Endothelial cell of umbilical vein (primary cell): ENCODE measurements around the gene GRID2. TPM values are rescaled to one million over a fixed set of nuclear protein-coding genes. Genes with fewer than 3 reads are reported as not detected.

Source experiments
- BruUV-seq: library from RNA; stranded (reverse); fragments of 400-500 nt; replicated peaks from 2 replicates; lab custom pipeline; 2021; lab: Mats Ljungman, UMichigan
- CTCF ChIA-PET: fragments of 300-600, 350-600 bp; sonication (Branson Sonifier 250); formaldehyde crosslinking; loops from one replicate; lab custom pipeline; 2021; ENCODE audit warnings: antibody characterized with exemption, inconsistent platforms; lab: Charles Lee
- POLR2A ChIA-PET: fragments of 300-600, 350-600 bp; sonication (Branson Sonifier 250); formaldehyde crosslinking; loops from one replicate; lab custom pipeline; 2021; ENCODE audit warnings: antibody characterized with exemption, inconsistent platforms; lab: Charles Lee
- DNase-seq: peaks from one replicate; pipeline ENCODE4 v3.0.0-alpha.2; 2011; ENCODE audit warnings: low read depth, low spot score
- FAIRE-seq: peaks from 2 replicates; lab custom pipeline; 2011; peaks lifted over from hg19 to GRCh38; lab: Jason Lieb, UNC
- H2AFZ ChIP-seq: 2 replicates; pipeline ENCODE4 v1.6.0; 2012; ENCODE audit warnings: low read depth, low read length, control low read depth, inconsistent platforms
- H3K27ac ChIP-seq: 2 replicates; pipeline ENCODE4 v1.5.1; 2011; ENCODE audit warnings: low read depth, mild to moderate bottlenecking, control low read depth, low read length, moderate library complexity; ENCODE audit not compliant: insufficient read depth
- H3K27me3 ChIP-seq, 2 experiments: 2 replicates each; pipeline versions ENCODE4 v1.6.0 to v1.6.1; 2011; ENCODE audit warnings: low read length in 2 of 2, mixed read lengths in 1 of 2; ENCODE audit not compliant: control insufficient read depth in 2 of 2, insufficient read depth in 2 of 2
- H3K36me3 ChIP-seq, 2 experiments: 2 replicates in 1 of 2; 3 replicates in 1 of 2; pipeline ENCODE4 v1.5.1; 2011; ENCODE audit warnings: low read length in 2 of 2, mild to moderate bottlenecking in 1 of 2, moderate library complexity in 1 of 2; ENCODE audit not compliant: control insufficient read depth in 2 of 2, insufficient read depth in 2 of 2; ENCODE audit errors: extremely low read depth in 1 of 2
- H3K4me1 ChIP-seq: 3 replicates; pipeline ENCODE4 v1.5.1; 2011; ENCODE audit warnings: mild to moderate bottlenecking, low read length; ENCODE audit not compliant: control insufficient read depth, insufficient read depth; ENCODE audit errors: extremely low read depth
- H3K4me2 ChIP-seq: 2 replicates; pipeline ENCODE4 v1.6.1; 2011; ENCODE audit warnings: low read length, control low read depth, mixed read lengths; ENCODE audit not compliant: insufficient read depth
- H3K4me3 ChIP-seq, 3 experiments: fragments of 200-600 bp in 1 of 3; sonication (generic), shearing (Covaris generic) in 1 of 3; replicated peaks in 1 of 3; 2 replicates each; pipeline ENCODE4 v1.5.1; 2011 to 2016; ENCODE audit warnings: control low read depth in 3 of 3, low read length in 3 of 3, mild to moderate bottlenecking in 2 of 3, inconsistent platforms in 1 of 3, low read depth in 1 of 3, moderate library complexity in 1 of 3; ENCODE audit not compliant: insufficient read depth in 1 of 3
- H3K79me2 ChIP-seq: 2 replicates; pipeline ENCODE4 v1.6.0; 2012; ENCODE audit warnings: low read length, inconsistent platforms; ENCODE audit not compliant: control insufficient read depth, insufficient read depth
- H3K9ac ChIP-seq: replicated peaks from 2 replicates; pipeline ENCODE3; 2011; ENCODE audit warnings: low read length, control low read depth; ENCODE audit not compliant: insufficient read depth; ENCODE audit errors: extremely low read depth
- H3K9me1 ChIP-seq: replicated peaks from 3 replicates; pipeline ENCODE4 v1.6.0; 2011; ENCODE audit warnings: mild to moderate bottlenecking, low read length; ENCODE audit not compliant: control insufficient read depth, insufficient read depth; ENCODE audit errors: extremely low read depth
- H3K9me3 ChIP-seq: replicated peaks from 2 replicates; pipeline ENCODE4 v1.5.1; 2012; ENCODE audit warnings: low read length, inconsistent platforms; ENCODE audit not compliant: control insufficient read depth, insufficient read depth
- H4K20me1 ChIP-seq: replicated peaks from 2 replicates; pipeline ENCODE3; 2011; ENCODE audit warnings: mild to moderate bottlenecking, low read length; ENCODE audit not compliant: control insufficient read depth, insufficient read depth; ENCODE audit errors: extremely low read depth
- EZH2 ChIP-seq: IDR thresholded peaks from 2 replicates; pipeline ENCODE4 v1.6.1; 2012; ENCODE audit warnings: borderline replicate concordance, low read depth, mild to moderate bottlenecking, moderate library complexity, low read length, inconsistent platforms; ENCODE audit not compliant: severe bottlenecking
- FOS ChIP-seq: IDR thresholded peaks from 2 replicates; pipeline ENCODE4 v1.6.1; 2011; ENCODE audit warnings: mild to moderate bottlenecking, low read length, moderate library complexity, borderline replicate concordance; ENCODE audit not compliant: insufficient read depth
- GATA2 ChIP-seq: IDR thresholded peaks from 2 replicates; pipeline ENCODE4 v1.7.0; 2011; ENCODE audit warnings: low read depth, mild to moderate bottlenecking, moderate library complexity, mixed read lengths, low read length; ENCODE audit not compliant: insufficient read length, insufficient read depth
- JUN ChIP-seq: IDR thresholded peaks from 2 replicates; pipeline ENCODE4 v1.6.1; 2011; ENCODE audit warnings: borderline replicate concordance, low read depth; ENCODE audit not compliant: insufficient read length, insufficient read depth
- MYC ChIP-seq: IDR thresholded peaks from one replicate; pipeline ENCODE4 v1.6.1; 2011; ENCODE audit warnings: mild to moderate bottlenecking, low read depth, low read length
- POLR2A ChIP-seq: IDR thresholded peaks from 2 replicates; pipeline ENCODE4 v1.6.1; 2012; ENCODE audit warnings: low read depth, mild to moderate bottlenecking, control low read depth, low read length
- POLR2AphosphoS5 ChIP-seq: IDR thresholded peaks from 2 replicates; pipeline ENCODE4 v1.6.1; 2012; ENCODE audit warnings: low read depth, mild to moderate bottlenecking, control low read depth, low read length, moderate library complexity; ENCODE audit not compliant: insufficient read depth
- dilution Hi-C: fragments of 300-500 bp; cut with MboI; formaldehyde crosslinking; loops from one replicate; pipeline ENCODE4 v1.15.0; 2019; ENCODE audit warnings: low sequenced_read_pairs; ENCODE audit not compliant: extremely low pct_ligation_motif_present
- intact Hi-C: fragments of 100-400 bp; cut with micrococcal nuclease; formaldehyde crosslinking; loops from one replicate; pipeline ENCODE4 v1.10.0; 2022
- polyA plus RNA-seq, 4 experiments: library from polyadenylated mRNA; depleted of rRNA in 3 of 4; stranded (reverse) in 3 of 4; unstranded in 1 of 4; fragments of >200 nt; gene quantifications; 2 replicates each; pipeline versions ENCODE4 v1.2.1 to v1.2.3, GENCODE V29; 2011 to 2012; ENCODE audit warnings: missing spikeins in 1 of 4
- total RNA-seq: library from RNA; stranded (reverse); gene quantifications from 2 replicates; pipeline ENCODE4 v1.2.3, GENCODE V29; 2021
- TF ChIP-seq, protein P1 (sequence below), 2 donors: IDR thresholded peaks; 1 replicate in 1 of 2; 2 replicates in 1 of 2; pipeline ENCODE4 v1.5.1; 2011; ENCODE audit warnings: low read length in 2 of 2, mild to moderate bottlenecking in 2 of 2, moderate library complexity in 2 of 2, control low read depth in 1 of 2, inconsistent platforms in 1 of 2, low read depth in 1 of 2; ENCODE audit not compliant: insufficient read depth in 1 of 2; ENCODE audit errors: extremely low read depth in 1 of 2
- TF ChIP-seq, protein P2 (sequence below): IDR thresholded peaks from 2 replicates; pipeline ENCODE4 v1.6.1; 2011; ENCODE audit not compliant: insufficient read depth, insufficient read length

The GRID2 gene
- total and polyA plus RNA-seq, 2 donors (not counting 3 experiments of a cell fraction or from before 2014, with no cell fraction given), result not detected

DNA sequence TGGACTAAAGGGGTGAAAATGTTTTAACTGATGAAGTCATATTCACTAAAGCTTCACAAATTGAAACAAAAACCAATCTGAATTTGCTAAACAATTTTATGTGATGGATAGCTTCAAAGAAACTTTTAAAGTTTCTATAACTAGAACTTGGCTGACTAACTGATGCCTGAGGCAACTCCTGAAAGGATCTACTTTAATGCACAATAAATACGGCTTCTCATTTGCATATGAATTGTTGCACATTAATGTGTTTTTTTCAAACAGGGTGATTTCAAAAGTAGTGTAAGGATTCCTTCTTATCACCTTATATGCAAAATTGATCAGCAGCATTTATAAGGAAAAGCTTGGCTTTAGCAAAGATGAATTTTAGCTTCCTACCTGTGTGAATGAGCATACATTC is 1466.4 kb downstream of the GRID2 start:
- H3K27me3 ChIP-seq, result peaks cover 2% of the 10 kb centered on the region in 2 experiments
- H3K79me2 ChIP-seq, result no peaks in the 10 kb centered on the region
- no peaks in the 10 kb centered on the region for H4K20me1 ChIP-seq
- dilution Hi-C loops, result no loop called here
- TF ChIP-seq POLR2A (no peak), FOS (no peak), JUN (no peak)
- TF ChIP-seq, protein P1, sequence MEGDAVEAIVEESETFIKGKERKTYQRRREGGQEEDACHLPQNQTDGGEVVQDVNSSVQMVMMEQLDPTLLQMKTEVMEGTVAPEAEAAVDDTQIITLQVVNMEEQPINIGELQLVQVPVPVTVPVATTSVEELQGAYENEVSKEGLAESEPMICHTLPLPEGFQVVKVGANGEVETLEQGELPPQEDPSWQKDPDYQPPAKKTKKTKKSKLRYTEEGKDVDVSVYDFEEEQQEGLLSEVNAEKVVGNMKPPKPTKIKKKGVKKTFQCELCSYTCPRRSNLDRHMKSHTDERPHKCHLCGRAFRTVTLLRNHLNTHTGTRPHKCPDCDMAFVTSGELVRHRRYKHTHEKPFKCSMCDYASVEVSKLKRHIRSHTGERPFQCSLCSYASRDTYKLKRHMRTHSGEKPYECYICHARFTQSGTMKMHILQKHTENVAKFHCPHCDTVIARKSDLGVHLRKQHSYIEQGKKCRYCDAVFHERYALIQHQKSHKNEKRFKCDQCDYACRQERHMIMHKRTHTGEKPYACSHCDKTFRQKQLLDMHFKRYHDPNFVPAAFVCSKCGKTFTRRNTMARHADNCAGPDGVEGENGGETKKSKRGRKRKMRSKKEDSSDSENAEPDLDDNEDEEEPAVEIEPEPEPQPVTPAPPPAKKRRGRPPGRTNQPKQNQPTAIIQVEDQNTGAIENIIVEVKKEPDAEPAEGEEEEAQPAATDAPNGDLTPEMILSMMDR (IDR thresholded peaks at IDR 0.05; ENCODE audit: extremely low read depth in 1 of 2, insufficient read depth in 1 of 2, low read depth in 1 of 2, low read length in 2 of 2), result no peak
- no TSS peak for BruUV-seq
- FAIRE-seq (no peak), DNase-seq (no peak)
- H3K9me3 ChIP-seq, result no peaks in the 10 kb centered on the region
- no peak overlapping the region for H3K9ac ChIP-seq
- H3K4me2 ChIP-seq, result no peak overlapping the region
- no peak overlapping the region for H3K27ac ChIP-seq
- no peaks in the 10 kb centered on the region for H3K36me3 ChIP-seq
- no peak overlapping the region for H2AFZ ChIP-seq
- no peaks in the 10 kb centered on the region for H3K4me1 ChIP-seq
- no peaks in the 10 kb centered on the region for H3K9me1 ChIP-seq
- no peak overlapping the region for H3K4me3 ChIP-seq
- POLR2A ChIA-PET, result no interaction called here
- intact Hi-C loops, result no loop called here
- CTCF ChIA-PET, result interaction anchor here (1.1 kb wide), 1 partner anchor 8 kb away, joined by 5 read pairs; no protein-coding TSS in a partner anchor

DNA sequence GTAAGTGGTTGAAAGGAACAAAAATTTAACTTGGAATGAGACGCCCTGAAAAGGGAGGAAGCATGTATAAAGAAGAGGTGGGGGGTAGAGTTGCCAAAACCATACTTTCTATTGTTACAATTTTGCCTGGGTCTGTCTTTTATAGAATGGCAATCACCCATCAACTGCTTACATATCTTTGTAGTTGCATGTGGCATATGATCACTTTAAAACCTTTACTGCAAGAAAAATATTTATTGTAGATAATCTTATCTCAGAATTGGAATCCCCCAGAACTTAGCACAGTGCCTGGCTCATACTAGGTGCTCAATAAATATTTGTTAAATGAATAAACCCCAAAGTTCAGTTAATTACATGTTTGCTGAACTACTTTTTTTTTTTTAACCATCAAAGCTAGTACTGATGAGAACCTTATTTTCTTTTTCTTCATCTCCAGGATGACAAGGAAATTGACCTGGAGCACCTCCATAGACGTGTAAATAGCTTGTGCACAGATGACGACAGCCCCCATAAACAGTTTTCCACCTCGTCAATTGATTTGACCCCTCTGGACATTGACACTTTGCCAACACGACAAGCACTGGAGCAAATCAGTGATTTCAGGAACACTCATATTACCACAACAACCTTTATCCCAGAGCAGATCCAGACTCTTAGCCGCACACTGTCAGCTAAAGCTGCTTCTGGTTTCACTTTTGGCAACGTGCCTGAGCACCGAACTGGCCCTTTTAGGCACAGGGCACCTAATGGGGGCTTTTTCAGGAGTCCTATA is 1468.1 kb downstream of the GRID2 start:
- no peaks in the 10 kb centered on the region for H3K9me3 ChIP-seq
- no peak overlapping the region for H3K9ac ChIP-seq
- no peak overlapping the region for H3K4me2 ChIP-seq
- H3K4me1 ChIP-seq, result no peaks in the 10 kb centered on the region
- ChIA-PET CTCF (no interaction called here), POLR2A (no interaction called here)
- no peak overlapping the region for H2AFZ ChIP-seq
- intact Hi-C loops, result no loop called here
- no peaks in the 10 kb centered on the region for H3K36me3 ChIP-seq
- H3K79me2 ChIP-seq, result no peaks in the 10 kb centered on the region
- TF ChIP-seq MYC (no peak), GATA2 (no peak), POLR2A (no peak), EZH2 (no peak), POLR2AphosphoS5 (no peak), FOS (no peak), JUN (no peak)
- TF ChIP-seq, protein P2, sequence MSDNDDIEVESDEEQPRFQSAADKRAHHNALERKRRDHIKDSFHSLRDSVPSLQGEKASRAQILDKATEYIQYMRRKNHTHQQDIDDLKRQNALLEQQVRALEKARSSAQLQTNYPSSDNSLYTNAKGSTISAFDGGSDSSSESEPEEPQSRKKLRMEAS, result no peak
- TF ChIP-seq, protein P1 (IDR thresholded peaks at IDR 0.05; ENCODE audit: extremely low read depth in 1 of 2, insufficient read depth in 1 of 2, low read depth in 1 of 2, low read length in 2 of 2), result no peak
- DNase-seq (no peak), FAIRE-seq (no peak)
- no peaks in the 10 kb centered on the region for H4K20me1 ChIP-seq
- H3K4me3 ChIP-seq, result no peak overlapping the region
- H3K9me1 ChIP-seq, result no peaks in the 10 kb centered on the region
- BruUV-seq, result no TSS peak
- dilution Hi-C loops, result no loop called here
- H3K27me3 ChIP-seq, result peaks cover 2% of the 10 kb centered on the region in 2 experiments
- no peak overlapping the region for H3K27ac ChIP-seq
